ENCODE results near the gene KCNJ2.

The KCNJ2 gene

GRCh38 chr17:70202840-70203239 is 33.5 kb downstream of the KCNJ2 start:
- no peak for DNase-seq (ENCODE audit: low read depth in 2 of 3, low spot score in 2 of 3)

- no peak for DNase-seq (ENCODE audit: low read depth in 2 of 3, low spot score in 2 of 3)
Measured at GRCh38 chr17:70204431-70204830, 35.1 kb downstream of the KCNJ2 start.

- no peak for DNase-seq (ENCODE audit: low read depth in 2 of 3, low spot score in 2 of 3)
Measured at GRCh38 chr17:70205401-70205800, 36.1 kb downstream of the KCNJ2 start.

GRCh38 chr17:70206361-70207010 is 37.2 kb downstream of the KCNJ2 start:
- DNase-seq (ENCODE audit: low read depth in 2 of 3, low spot score in 2 of 3): no peak

GRCh38 chr17:70207184-70207583 is 37.9 kb downstream of the KCNJ2 start:
- DNase-seq (ENCODE audit: low read depth in 2 of 3, low spot score in 2 of 3): no peak

- no peak for DNase-seq (ENCODE audit: low read depth in 2 of 3, low spot score in 2 of 3)
Measured at GRCh38 chr17:70208080-70208794, 38.9 kb downstream of the KCNJ2 start.

DNA sequence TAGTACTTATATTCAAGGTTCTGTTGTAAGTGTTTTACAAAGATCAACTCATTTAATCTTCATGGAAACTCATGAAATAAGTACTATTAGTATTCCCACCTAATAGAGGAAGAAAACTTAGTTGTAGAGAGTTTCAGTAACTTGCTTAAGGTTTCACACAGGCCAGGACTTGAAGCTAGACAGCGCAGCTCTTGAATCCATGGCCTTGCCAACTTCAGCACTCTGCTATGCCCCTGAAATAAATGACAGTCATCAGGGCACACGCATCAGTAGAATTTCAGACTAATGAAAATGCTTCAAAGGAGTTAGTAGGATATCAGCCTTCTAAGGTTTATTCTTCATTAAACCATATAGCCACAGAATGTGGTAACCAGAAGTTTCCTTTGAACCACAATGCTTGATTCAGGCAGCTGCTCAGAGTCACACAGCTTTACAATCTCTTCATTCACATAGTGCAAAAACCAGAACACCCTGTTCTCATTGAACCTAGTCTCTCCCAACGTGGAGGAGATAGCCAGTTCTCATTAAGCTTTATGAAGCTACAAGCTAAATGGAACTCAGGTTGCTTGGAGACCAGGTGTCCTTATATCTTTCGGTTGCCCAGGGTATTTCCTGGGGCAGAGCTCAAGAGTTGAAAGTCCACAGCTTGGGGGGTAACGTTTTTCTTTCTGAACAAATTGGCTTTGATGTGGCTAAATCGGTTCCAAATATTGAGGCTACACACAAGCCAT is 39.7 kb downstream of the KCNJ2 start:
- no peak for DNase-seq (ENCODE audit: low read depth in 2 of 3, low spot score in 2 of 3)

GRCh38 chr17:70215656-70216055 is 46.3 kb downstream of the KCNJ2 start:
- DNase-seq (ENCODE audit: low read depth in 2 of 3, low spot score in 2 of 3): no peak

GRCh38 chr17:70217571-70217970 is 48.2 kb downstream of the KCNJ2 start:
- no peak for DNase-seq (ENCODE audit: low read depth in 2 of 3, low spot score in 2 of 3)

DNA sequence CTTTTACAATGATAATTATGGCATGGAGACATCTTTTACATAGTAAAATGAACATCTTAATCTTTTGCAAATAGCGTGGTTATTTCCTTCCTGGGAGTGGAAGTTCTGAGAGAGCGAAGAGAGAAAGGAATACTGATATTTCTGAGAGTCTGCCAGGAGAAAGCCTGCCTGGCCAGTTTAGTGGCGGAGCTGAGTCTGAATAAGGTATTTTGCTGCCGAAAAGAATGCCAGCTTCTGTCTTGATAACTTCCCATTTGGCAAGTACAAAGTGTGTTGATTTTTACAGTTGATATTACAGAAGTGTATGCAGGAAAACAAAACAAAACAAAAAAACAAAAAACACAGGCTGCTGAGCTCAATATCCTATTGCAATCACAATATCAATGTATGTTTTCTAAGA is 55.9 kb downstream of the KCNJ2 start:
- DNase-seq (ENCODE audit: low read depth in 2 of 3, low spot score in 2 of 3): no peak
